ENCODE results near the gene SNAP23.

GRCh38 chr15:42465520-42466259 is 29.7 kb upstream of the SNAP23 start:
- TF ChIP-seq ARNTL (CRISPR knock-in tag; IDR thresholded peaks at IDR 0.05; ENCODE audit: borderline replicate concordance, low read depth) (no peak), ESRRG (CRISPR knock-in tag; IDR thresholded peaks at IDR 0.05) (no peak), ZFP30 (CRISPR knock-in tag; IDR thresholded peaks at IDR 0.05) (no peak), TOX (CRISPR knock-in tag; IDR thresholded peaks at IDR 0.05; ENCODE audit: borderline replicate concordance) (no peak), PATZ1 (CRISPR knock-in tag; IDR thresholded peaks at IDR 0.05; ENCODE audit: borderline replicate concordance) (no peak), GLIS3 (CRISPR knock-in tag; IDR thresholded peaks at IDR 0.05) (no peak), ZFP3 (CRISPR knock-in tag; IDR thresholded peaks at IDR 0.05) (no peak), TCF4 (CRISPR knock-in tag; IDR thresholded peaks at IDR 0.05; ENCODE audit: borderline replicate concordance) (no peak), ZC3H10 (CRISPR knock-in tag; IDR thresholded peaks at IDR 0.05) (no peak)

Data from SK-N-SH treated with all-trans-retinoic acid at 6 μM for 48 hours (cell line).